MM.1S (cell line): ENCODE results near the gene APOBEC3B.

Experiments used
- DNase-seq: peaks from one replicate; pipeline ENCODE4 v3.0.0-alpha.2; 2015
- H2AFZ ChIP-seq: fragments of 300-600 bp; sonication (generic); 2 replicates; pipeline ENCODE4 v1.6.0; 2016; ENCODE audit warnings: antibody characterized with exemption, low read length
- H3F3A ChIP-seq: fragments of 300-600 bp; sonication (generic); 2 replicates; pipeline ENCODE4 v1.6.1; 2016; ENCODE audit warnings: mild to moderate bottlenecking, antibody characterized with exemption, low read length, moderate library complexity, mixed read lengths; ENCODE audit not compliant: insufficient read depth
- H3K27ac ChIP-seq: fragments of 300-600 bp; sonication (generic); 2 replicates; pipeline ENCODE4 v1.5.1; 2016; ENCODE audit warnings: mild to moderate bottlenecking, low read length
- H3K27me3 ChIP-seq: fragments of 300-600 bp; sonication (generic); replicated peaks from 2 replicates; pipeline ENCODE4 v1.6.0; 2016; ENCODE audit warnings: low read length; ENCODE audit not compliant: insufficient read depth
- H3K36me3 ChIP-seq: fragments of 300-600 bp; sonication (generic); replicated peaks from 2 replicates; pipeline ENCODE4 v1.6.1; 2016; ENCODE audit warnings: mild to moderate bottlenecking, low read length, mixed read lengths; ENCODE audit not compliant: insufficient read depth
- H3K4me1 ChIP-seq: fragments of 300-600 bp; sonication (generic); 2 replicates; pipeline ENCODE4 v1.6.1; 2016; ENCODE audit warnings: low read length, mixed read lengths
- H3K4me2 ChIP-seq: fragments of 300-600 bp; sonication (generic); 2 replicates; pipeline ENCODE4 v1.6.0; 2016; ENCODE audit warnings: low read depth, low read length
- H3K4me3 ChIP-seq: fragments of 300-600 bp; sonication (generic); 2 replicates; pipeline ENCODE4 v1.5.1; 2016; ENCODE audit warnings: low read length, mixed read lengths
- H3K79me2 ChIP-seq: fragments of 300-600 bp; sonication (generic); 2 replicates; pipeline ENCODE4 v1.6.1; 2016; ENCODE audit warnings: mixed run types, low read length, mixed read lengths
- H3K9ac ChIP-seq: fragments of 300-600 bp; sonication (generic); 2 replicates; pipeline ENCODE4 v1.6.1; 2016; ENCODE audit warnings: low read length, mixed read lengths
- H3K9me2 ChIP-seq: fragments of 300-600 bp; sonication (generic); replicated peaks from 2 replicates; pipeline ENCODE4 v1.6.1; 2016; ENCODE audit warnings: mild to moderate bottlenecking, low read length, mixed read lengths; ENCODE audit not compliant: insufficient read depth
- H3K9me3 ChIP-seq: fragments of 300-600 bp; sonication (generic); replicated peaks from 2 replicates; pipeline ENCODE4 v1.6.1; 2016; ENCODE audit warnings: mild to moderate bottlenecking, low read length, mixed read lengths; ENCODE audit not compliant: insufficient read depth
- H4K20me1 ChIP-seq: fragments of 300-600 bp; sonication (generic); 2 replicates; pipeline ENCODE4 v1.6.1; 2016; ENCODE audit warnings: mild to moderate bottlenecking, low read length, moderate library complexity, mixed read lengths; ENCODE audit not compliant: insufficient read depth
- EZH2 ChIP-seq: fragments of 300-600 bp; sonication (generic); optimal IDR thresholded peaks from 2 replicates; pipeline ENCODE3; 2017; ENCODE audit warnings: low read depth, mild to moderate bottlenecking, antibody characterized with exemption, low read length, mixed read lengths
- EZH2phosphoT487 ChIP-seq: fragments of 300-600 bp; sonication (generic); IDR thresholded peaks from 2 replicates; pipeline ENCODE4 v1.6.1; 2018; ENCODE audit warnings: antibody characterized with exemption, low read length
- TF ChIP-seq, protein P1 (sequence below): fragments of 300-600 bp; sonication (generic); IDR thresholded peaks from 2 replicates; pipeline ENCODE4 v1.5.1; 2016; ENCODE audit warnings: antibody characterized with exemption, low read length, mixed read lengths

APOBEC3B gene

DNA sequence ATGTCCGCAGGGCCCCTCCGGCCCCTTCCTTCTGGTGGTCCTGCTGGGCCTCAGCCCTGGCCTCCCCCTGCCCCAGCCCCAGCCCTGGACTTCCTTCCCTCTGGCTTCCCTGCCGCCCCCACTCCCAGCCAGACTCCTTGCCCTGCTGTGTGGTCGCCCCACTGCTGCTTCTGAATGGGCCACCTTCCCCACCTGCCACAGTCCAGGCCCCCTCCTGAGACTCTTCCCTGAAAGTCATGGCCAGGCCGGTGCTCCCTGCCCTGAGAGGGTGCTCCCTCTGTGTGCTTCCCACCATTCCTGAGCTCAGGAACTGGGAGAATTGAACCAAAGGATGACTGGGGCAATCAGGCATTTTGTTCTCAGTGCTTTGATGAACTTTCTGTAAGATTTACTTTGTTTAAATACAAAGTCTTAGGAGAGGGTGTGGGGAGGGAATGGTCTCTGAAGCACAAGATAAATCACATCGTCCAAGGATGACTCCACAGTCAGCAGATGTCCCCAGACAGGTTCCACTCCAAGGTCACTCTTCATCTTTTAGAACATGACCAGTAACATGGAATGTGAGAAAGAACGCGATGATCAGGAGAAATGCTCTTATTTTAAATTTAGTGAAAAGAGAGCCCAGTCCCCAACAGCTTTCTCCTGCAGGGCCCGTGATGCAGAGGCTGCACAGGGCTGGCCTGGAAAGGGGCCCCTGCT is 39.6 kb downstream of the APOBEC3B start:
- Histone ChIP-seq H3K9me2 (no peaks in the 10 kb centered on the region), H2AFZ (no peak overlapping the region), H3K36me3 (no peaks in the 10 kb centered on the region; the same call in 1 of the 2 replicates), H3K9me3 (no peaks in the 10 kb centered on the region), H3K4me1 (peaks cover 30% of the 10 kb centered on the region), H3F3A (peaks cover 38% of the 10 kb centered on the region), H3K27ac (peak overlapping the region; percentile 58; the same call in 1 of the 2 replicates), H3K79me2 (peaks cover 68% of the 10 kb centered on the region), H3K4me3 (peak overlapping the region; percentile 83), H3K27me3 (no peaks in the 10 kb centered on the region), H4K20me1 (no peaks in the 10 kb centered on the region), H3K9ac (peak overlapping the region; percentile 73), H3K4me2 (peak overlapping the region; percentile 56)
- TF ChIP-seq EZH2 (no peak), EZH2phosphoT487 (no peak)
- TF ChIP-seq, protein P1, sequence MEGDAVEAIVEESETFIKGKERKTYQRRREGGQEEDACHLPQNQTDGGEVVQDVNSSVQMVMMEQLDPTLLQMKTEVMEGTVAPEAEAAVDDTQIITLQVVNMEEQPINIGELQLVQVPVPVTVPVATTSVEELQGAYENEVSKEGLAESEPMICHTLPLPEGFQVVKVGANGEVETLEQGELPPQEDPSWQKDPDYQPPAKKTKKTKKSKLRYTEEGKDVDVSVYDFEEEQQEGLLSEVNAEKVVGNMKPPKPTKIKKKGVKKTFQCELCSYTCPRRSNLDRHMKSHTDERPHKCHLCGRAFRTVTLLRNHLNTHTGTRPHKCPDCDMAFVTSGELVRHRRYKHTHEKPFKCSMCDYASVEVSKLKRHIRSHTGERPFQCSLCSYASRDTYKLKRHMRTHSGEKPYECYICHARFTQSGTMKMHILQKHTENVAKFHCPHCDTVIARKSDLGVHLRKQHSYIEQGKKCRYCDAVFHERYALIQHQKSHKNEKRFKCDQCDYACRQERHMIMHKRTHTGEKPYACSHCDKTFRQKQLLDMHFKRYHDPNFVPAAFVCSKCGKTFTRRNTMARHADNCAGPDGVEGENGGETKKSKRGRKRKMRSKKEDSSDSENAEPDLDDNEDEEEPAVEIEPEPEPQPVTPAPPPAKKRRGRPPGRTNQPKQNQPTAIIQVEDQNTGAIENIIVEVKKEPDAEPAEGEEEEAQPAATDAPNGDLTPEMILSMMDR, result no peak
- DNase-seq, result no peak

DNA sequence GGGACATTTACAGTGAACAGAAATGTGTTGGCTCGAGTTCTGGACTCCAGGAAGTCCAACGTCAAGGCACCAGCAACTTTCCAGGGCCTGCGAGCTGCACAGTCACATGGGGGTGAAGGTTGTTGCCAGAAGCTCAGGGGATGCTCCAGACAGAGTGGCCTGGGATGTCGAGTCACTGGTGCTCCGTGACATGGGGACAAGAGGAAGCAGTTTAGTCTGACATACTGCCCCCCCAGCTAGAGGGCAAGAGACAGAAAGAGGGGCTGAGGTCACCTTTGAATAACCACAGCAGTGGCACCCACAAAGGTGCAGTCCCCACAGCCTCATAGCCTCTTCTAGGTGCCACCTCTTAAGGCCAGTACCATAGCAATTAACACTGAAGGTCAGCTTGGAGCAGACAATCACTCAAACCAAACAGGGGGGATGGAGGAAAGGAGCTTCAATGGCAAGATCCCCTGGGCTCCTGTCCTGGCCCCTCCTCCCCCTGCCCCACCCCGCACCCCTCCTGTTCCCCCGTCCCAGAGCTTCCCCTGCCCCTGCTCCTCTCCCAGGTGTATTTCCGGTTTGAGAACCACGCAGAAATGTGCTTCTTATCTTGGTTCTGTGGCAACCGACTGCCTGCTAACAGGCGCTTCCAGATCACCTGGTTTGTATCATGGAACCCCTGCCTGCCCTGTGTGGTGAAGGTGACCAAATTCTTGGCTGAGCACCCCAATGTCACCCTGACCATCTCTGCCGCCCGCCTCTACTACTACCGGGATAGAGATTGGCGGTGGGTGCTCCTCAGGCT is 42.6 kb downstream of the APOBEC3B start:
- Histone ChIP-seq H3K27me3 (no peaks in the 10 kb centered on the region), H3K4me1 (peaks cover 27% of the 10 kb centered on the region), H3F3A (peaks cover 28% of the 10 kb centered on the region), H3K4me3 (peak overlapping the region; percentile 49), H2AFZ (no peak overlapping the region; the same call in 1 of the 2 replicates), H3K9me2 (no peaks in the 10 kb centered on the region), H3K4me2 (peak overlapping the region; percentile 95), H3K9ac (peak overlapping the region; percentile 54; the same call in 1 of the 2 replicates), H3K36me3 (no peaks in the 10 kb centered on the region; the same call in 1 of the 2 replicates), H3K9me3 (no peaks in the 10 kb centered on the region), H3K27ac (peak overlapping the region; percentile 76), H3K79me2 (peaks cover 63% of the 10 kb centered on the region), H4K20me1 (no peaks in the 10 kb centered on the region)
- TF ChIP-seq EZH2, result no peak
- TF ChIP-seq, protein P1, result no peak
- DNase-seq, result peak; percentile 83

DNA sequence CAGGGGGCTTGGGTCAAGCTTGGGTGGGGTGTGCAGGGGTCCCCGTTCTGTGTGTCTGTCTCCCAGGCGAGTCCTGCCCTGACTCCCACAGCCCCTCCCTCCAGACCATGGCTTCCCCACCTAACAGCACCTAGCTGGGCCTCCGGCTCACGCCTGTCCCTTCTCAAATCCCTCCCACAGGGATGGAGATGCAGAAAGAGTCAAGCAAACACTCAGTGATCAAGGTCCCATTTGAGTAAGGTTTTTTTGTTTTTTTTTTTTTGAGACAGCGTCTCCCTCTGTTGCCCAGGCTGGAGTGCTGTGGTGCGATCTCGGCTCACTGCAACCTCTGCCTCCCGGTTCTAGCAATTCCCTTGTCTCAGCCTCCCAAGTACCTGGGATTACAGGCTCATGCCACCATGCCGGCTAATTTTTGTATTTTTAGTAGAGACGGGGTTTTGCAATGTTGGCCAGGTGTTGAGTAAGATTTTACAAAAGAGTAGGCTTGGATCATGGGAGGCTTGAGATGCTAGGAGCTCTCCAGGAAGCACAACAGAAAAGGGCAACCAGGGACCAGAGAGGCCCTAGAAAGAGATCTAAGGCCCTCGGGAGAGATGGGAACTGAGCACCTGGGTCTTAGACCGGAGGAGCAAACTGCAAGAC is 44.5 kb downstream of the APOBEC3B start:
- Histone ChIP-seq H2AFZ (no peak overlapping the region), H4K20me1 (no peaks in the 10 kb centered on the region), H3K4me1 (peaks cover 21% of the 10 kb centered on the region), H3K79me2 (peaks cover 57% of the 10 kb centered on the region), H3K4me2 (no peak overlapping the region), H3K9ac (no peak overlapping the region), H3K4me3 (no peak overlapping the region), H3K9me3 (no peaks in the 10 kb centered on the region), H3F3A (peaks cover 19% of the 10 kb centered on the region), H3K9me2 (no peaks in the 10 kb centered on the region), H3K27me3 (no peaks in the 10 kb centered on the region), H3K36me3 (no peaks in the 10 kb centered on the region; the same call in 1 of the 2 replicates), H3K27ac (no peak overlapping the region)
- DNase-seq, result no peak
- TF ChIP-seq EZH2 (no peak), EZH2phosphoT487 (no peak)
- TF ChIP-seq, protein P1, result no peak
